ENCODE data around the gene CDH3. TPM values are rescaled to one million over a fixed set of nuclear protein-coding genes. Genes with fewer than 3 reads are reported as not detected.

Gene CDH3
- total and polyA plus RNA-seq, 2 donors (not counting 1 experiment from before 2014, with no cell fraction given) = 0.17 to 0.24 TPM

DNA sequence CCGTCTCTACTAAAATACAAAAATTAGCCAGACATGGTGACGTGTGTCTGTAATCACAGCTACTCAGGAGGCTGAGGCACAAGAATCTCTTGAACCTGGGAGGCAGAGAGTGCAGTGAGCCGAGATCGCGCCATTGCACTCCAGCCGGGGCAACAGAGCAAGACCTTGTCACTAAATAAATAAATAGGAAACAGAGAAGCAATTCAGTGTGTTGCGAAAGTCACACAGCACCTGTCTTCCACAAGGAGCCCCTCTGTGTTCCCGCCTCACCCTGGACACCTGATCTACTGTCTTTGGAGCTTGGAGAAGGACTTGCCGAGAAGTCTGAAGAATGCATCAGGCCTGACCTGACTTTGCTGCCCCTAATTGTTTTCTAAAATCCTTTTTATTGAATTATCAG is 88.5 kb downstream of the CDH3 start:
- no peak overlapping the region for H3K4me2 ChIP-seq (replicated peaks; ENCODE audit: low read depth, low read length, poor library complexity, severe bottlenecking)
- no peaks in the 10 kb centered on the region for H3K9me3 Mint-ChIP-seq (ENCODE audit: insufficient read depth)
- no peaks in the 10 kb centered on the region for H3K79me2 ChIP-seq (ENCODE audit: control insufficient read depth, insufficient read depth, low read length)
- H3K4me1 Mint-ChIP-seq = peaks cover 8% of the 10 kb centered on the region
- H4K20me1 ChIP-seq (ENCODE audit: control insufficient read depth, insufficient read depth, low read length, poor library complexity, severe bottlenecking) = no peaks in the 10 kb centered on the region
- no peak overlapping the region for H2AFZ ChIP-seq (ENCODE audit: insufficient read depth, low read depth, low read length, poor library complexity, severe bottlenecking)
- peaks cover 0 to 13% (median 0%) of the 10 kb centered on the region in 3 donors for H3K9me3 ChIP-seq (ENCODE audit: control extremely low read depth in 1 of 3, control insufficient read depth in 2 of 3, insufficient read depth in 1 of 3, low read length in 2 of 3)
- DNase-seq (no peak), ATAC-seq (ENCODE audit: low read depth) (no peak)
- CTCF ChIA-PET = interaction anchor here (0.6 kb wide), 1 partner anchor 365 kb away, joined by 3 read pairs; no protein-coding TSS in a partner anchor
- TF ChIP-seq, protein P1, sequence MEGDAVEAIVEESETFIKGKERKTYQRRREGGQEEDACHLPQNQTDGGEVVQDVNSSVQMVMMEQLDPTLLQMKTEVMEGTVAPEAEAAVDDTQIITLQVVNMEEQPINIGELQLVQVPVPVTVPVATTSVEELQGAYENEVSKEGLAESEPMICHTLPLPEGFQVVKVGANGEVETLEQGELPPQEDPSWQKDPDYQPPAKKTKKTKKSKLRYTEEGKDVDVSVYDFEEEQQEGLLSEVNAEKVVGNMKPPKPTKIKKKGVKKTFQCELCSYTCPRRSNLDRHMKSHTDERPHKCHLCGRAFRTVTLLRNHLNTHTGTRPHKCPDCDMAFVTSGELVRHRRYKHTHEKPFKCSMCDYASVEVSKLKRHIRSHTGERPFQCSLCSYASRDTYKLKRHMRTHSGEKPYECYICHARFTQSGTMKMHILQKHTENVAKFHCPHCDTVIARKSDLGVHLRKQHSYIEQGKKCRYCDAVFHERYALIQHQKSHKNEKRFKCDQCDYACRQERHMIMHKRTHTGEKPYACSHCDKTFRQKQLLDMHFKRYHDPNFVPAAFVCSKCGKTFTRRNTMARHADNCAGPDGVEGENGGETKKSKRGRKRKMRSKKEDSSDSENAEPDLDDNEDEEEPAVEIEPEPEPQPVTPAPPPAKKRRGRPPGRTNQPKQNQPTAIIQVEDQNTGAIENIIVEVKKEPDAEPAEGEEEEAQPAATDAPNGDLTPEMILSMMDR (IDR thresholded peaks at IDR 0.05) = no peak
- TF ChIP-seq EZH2 (IDR thresholded peaks at IDR 0.05; ENCODE audit: borderline replicate concordance, insufficient read depth, low read depth, low read length, poor library complexity, severe bottlenecking) = no peak
- no peaks in the 10 kb centered on the region for H3K36me3 ChIP-seq (replicated peaks in 1 of 2; ENCODE audit: control extremely low read depth in 1 of 2, control insufficient read depth in 1 of 2, extremely low read depth in 1 of 2, insufficient read depth in 2 of 2, low read length in 1 of 2)
- intact Hi-C loops (cut with micrococcal nuclease) = no loop called here
- H3K4me1 ChIP-seq (ENCODE audit: control insufficient read depth in 2 of 2, insufficient read depth in 2 of 2, low read length in 2 of 2) = peaks cover 13 to 14% of the 10 kb centered on the region in 2 donors
- no peak overlapping the region for H3K27ac Mint-ChIP-seq
- no peak overlapping the region for H3K4me3 ChIP-seq (ENCODE audit: control extremely low read depth in 1 of 5, extremely low read depth in 1 of 5, insufficient read depth in 1 of 5, low read depth in 2 of 5, low read length in 4 of 5)
- no peak overlapping the region for H3K9ac ChIP-seq (ENCODE audit: low read length)
- POLR2A ChIA-PET = no interaction called here
- no peak overlapping the region for H3K4me3 Mint-ChIP-seq
- peaks cover 0 to 32% (median 13%) of the 10 kb centered on the region in 4 experiments for H3K27me3 ChIP-seq (replicated peaks in 1 of 4; ENCODE audit: control extremely low read depth in 1 of 4, control insufficient read depth in 3 of 4, insufficient read depth in 4 of 4, low read length in 3 of 4)
- H3K27ac ChIP-seq (ENCODE audit: low read length in 2 of 2) = no peak overlapping the region
- H3K27me3 Mint-ChIP-seq = peaks cover 38% of the 10 kb centered on the region
- WGBS (ENCODE audit: insufficient coverage) = 98% methylated on average over 6 of the region's 9 CpGs

- Histone ChIP-seq H3K9ac (ENCODE audit: low read length) (no peak overlapping the region), H3K9me3 (ENCODE audit: control extremely low read depth in 1 of 3, control insufficient read depth in 2 of 3, insufficient read depth in 1 of 3, low read length in 2 of 3) (peaks cover 0 to 13% (median 0%) of the 10 kb centered on the region in 3 donors), H3K36me3 (replicated peaks in 1 of 2; ENCODE audit: control extremely low read depth in 1 of 2, control insufficient read depth in 1 of 2, extremely low read depth in 1 of 2, insufficient read depth in 2 of 2, low read length in 1 of 2) (no peaks in the 10 kb centered on the region), H3K4me3 (ENCODE audit: control extremely low read depth in 1 of 5, extremely low read depth in 1 of 5, insufficient read depth in 1 of 5, low read depth in 2 of 5, low read length in 4 of 5) (no peak overlapping the region), H3K4me1 (ENCODE audit: control insufficient read depth in 2 of 2, insufficient read depth in 2 of 2, low read length in 2 of 2) (peaks cover 15% of the 10 kb centered on the region in 2 donors), H3K4me2 (replicated peaks; ENCODE audit: low read depth, low read length, poor library complexity, severe bottlenecking) (no peak overlapping the region), H3K79me2 (ENCODE audit: control insufficient read depth, insufficient read depth, low read length) (no peaks in the 10 kb centered on the region), H4K20me1 (ENCODE audit: control insufficient read depth, insufficient read depth, low read length, poor library complexity, severe bottlenecking) (no peaks in the 10 kb centered on the region), H3K27me3 (replicated peaks in 1 of 4; ENCODE audit: control extremely low read depth in 1 of 4, control insufficient read depth in 3 of 4, insufficient read depth in 4 of 4, low read length in 3 of 4) (peaks cover 0 to 32% (median 13%) of the 10 kb centered on the region in 4 experiments), H3K27ac (ENCODE audit: low read length in 2 of 2) (no peak overlapping the region), H2AFZ (ENCODE audit: insufficient read depth, low read depth, low read length, poor library complexity, severe bottlenecking) (no peak overlapping the region)
- TF ChIP-seq, protein P1 (IDR thresholded peaks at IDR 0.05) = no peak
- TF ChIP-seq EZH2 (IDR thresholded peaks at IDR 0.05; ENCODE audit: borderline replicate concordance, insufficient read depth, low read depth, low read length, poor library complexity, severe bottlenecking) = no peak
- Mint-ChIP-seq H3K27ac (no peak overlapping the region), H3K27me3 (peaks cover 35% of the 10 kb centered on the region), H3K9me3 (ENCODE audit: insufficient read depth) (no peaks in the 10 kb centered on the region), H3K4me1 (peaks cover 10% of the 10 kb centered on the region), H3K4me3 (no peak overlapping the region)
- intact Hi-C loops (cut with micrococcal nuclease) = no loop called here
- DNase-seq = no peak
- no CpG with 5 or more reads among the region's 2 CpGs for WGBS (ENCODE audit: insufficient coverage)
- POLR2A ChIA-PET = no interaction called here
- CTCF ChIA-PET = interaction anchor here (0.8 kb wide), 1 partner anchor 22 kb away, joined by 3 read pairs; no protein-coding TSS in a partner anchor
- ATAC-seq (ENCODE audit: low read depth) = no peak
These were observed 89.7 kb downstream of the CDH3 start for GRCh38 chr16:68734782-68735181.
